Measurements from ENCODE around the gene PLCH2.

PLCH2 gene

DNA sequence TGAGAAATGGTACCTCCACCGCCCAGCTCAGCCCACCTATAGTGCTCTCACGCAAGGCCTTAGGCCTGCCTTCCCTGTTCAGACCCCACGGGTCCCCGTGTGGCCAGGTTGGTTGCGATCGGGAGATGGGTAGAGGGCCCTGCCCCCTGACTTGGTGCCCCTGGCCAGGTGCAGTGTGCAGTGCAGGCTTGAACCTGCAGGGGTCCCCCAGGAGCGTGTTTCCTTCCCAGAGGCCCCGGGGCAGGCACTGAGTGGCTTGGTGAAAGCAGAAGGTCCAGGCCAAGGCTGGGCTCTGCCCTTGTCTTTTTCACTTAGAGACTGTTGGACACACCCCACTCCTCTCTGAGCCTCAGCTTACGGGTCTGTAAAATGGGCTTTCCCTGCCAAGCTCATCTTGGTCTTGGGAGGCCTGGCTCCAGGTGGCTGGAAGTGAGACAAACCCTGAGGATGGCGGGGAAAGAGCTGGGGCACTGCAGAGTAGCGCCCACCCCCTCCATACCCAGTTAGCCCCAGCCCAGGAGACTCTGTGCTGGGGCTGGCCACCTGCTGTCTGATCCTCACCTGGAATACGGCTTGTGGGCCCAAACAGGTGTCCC is 63.3 kb downstream of the PLCH2 start:
- no peaks in the 10 kb centered on the region for H3K27me3 ChIP-seq (replicated peaks)
- no peak overlapping the region for H3K27ac ChIP-seq
- H3K36me3 ChIP-seq (replicated peaks) = no peaks in the 10 kb centered on the region
- in situ Hi-C loops (cut with HindIII; ENCODE audit: low pct_ligation_motif_present, low sequenced_read_pairs) = no loop called here
- TF ChIP-seq, protein P1, sequence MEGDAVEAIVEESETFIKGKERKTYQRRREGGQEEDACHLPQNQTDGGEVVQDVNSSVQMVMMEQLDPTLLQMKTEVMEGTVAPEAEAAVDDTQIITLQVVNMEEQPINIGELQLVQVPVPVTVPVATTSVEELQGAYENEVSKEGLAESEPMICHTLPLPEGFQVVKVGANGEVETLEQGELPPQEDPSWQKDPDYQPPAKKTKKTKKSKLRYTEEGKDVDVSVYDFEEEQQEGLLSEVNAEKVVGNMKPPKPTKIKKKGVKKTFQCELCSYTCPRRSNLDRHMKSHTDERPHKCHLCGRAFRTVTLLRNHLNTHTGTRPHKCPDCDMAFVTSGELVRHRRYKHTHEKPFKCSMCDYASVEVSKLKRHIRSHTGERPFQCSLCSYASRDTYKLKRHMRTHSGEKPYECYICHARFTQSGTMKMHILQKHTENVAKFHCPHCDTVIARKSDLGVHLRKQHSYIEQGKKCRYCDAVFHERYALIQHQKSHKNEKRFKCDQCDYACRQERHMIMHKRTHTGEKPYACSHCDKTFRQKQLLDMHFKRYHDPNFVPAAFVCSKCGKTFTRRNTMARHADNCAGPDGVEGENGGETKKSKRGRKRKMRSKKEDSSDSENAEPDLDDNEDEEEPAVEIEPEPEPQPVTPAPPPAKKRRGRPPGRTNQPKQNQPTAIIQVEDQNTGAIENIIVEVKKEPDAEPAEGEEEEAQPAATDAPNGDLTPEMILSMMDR (IDR thresholded peaks at IDR 0.05; ENCODE audit: low read depth, low read length, missing control alignments) = peak; percentile 54
- H3K4me3 ChIP-seq (ENCODE audit: low read depth, low read length) = no peak overlapping the region
- no peak for DNase-seq

DNA sequence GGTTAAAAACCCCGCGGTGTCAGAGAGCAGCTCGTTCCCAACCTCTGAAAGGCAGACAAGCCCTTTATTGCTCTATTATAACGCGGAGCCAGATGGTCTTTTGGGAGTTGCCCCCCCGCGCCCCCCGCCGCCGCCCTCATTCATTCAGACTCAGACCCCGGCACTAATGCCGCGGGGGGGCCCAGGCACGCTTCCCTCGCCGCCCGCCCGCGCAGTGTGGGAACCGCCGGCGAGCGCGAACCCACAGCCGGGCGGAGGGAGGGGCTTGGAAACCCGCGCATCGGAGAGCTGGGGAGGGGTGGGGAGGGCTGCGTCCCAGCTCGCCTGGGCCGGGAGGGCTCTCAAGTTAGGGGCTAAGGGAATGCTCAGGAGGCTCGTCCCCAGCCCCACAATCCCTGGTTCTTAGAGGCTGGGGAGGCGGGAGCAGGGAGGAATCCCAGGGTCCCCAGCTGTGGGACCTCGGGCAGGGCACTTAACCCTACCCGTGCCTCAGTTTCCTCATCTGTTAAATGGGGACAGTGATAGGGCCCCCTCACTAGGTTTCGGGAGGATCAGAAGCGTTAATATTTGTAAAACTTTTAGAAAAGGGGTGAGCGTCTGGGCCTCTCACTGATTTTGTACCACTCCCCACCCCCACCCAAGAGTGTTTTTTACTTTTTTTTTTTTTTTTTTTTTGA is 64.9 kb downstream of the PLCH2 start:
- Histone ChIP-seq H3K27ac (no peak overlapping the region), H3K4me3 (ENCODE audit: low read depth, low read length) (no peak overlapping the region), H3K27me3 (replicated peaks) (no peaks in the 10 kb centered on the region), H3K36me3 (replicated peaks) (no peaks in the 10 kb centered on the region)
- TF ChIP-seq, protein P1 (IDR thresholded peaks at IDR 0.05; ENCODE audit: low read depth, low read length, missing control alignments) = no peak
- in situ Hi-C loops (cut with HindIII; ENCODE audit: low pct_ligation_motif_present, low sequenced_read_pairs) = no loop called here
- no peak for DNase-seq

- Histone ChIP-seq H3K27me3 (replicated peaks) (no peaks in the 10 kb centered on the region), H3K27ac (no peak overlapping the region), H3K36me3 (replicated peaks) (no peaks in the 10 kb centered on the region), H3K4me3 (ENCODE audit: low read depth, low read length) (no peak overlapping the region)
- TF ChIP-seq, protein P1 (IDR thresholded peaks at IDR 0.05; ENCODE audit: low read depth, low read length, missing control alignments) = no peak
- DNase-seq = no peak
- in situ Hi-C loops (cut with HindIII; ENCODE audit: low pct_ligation_motif_present, low sequenced_read_pairs) = no loop called here
Observed at GRCh38 chr1:2541619-2542245, 65.6 kb downstream of the PLCH2 start.

DNA sequence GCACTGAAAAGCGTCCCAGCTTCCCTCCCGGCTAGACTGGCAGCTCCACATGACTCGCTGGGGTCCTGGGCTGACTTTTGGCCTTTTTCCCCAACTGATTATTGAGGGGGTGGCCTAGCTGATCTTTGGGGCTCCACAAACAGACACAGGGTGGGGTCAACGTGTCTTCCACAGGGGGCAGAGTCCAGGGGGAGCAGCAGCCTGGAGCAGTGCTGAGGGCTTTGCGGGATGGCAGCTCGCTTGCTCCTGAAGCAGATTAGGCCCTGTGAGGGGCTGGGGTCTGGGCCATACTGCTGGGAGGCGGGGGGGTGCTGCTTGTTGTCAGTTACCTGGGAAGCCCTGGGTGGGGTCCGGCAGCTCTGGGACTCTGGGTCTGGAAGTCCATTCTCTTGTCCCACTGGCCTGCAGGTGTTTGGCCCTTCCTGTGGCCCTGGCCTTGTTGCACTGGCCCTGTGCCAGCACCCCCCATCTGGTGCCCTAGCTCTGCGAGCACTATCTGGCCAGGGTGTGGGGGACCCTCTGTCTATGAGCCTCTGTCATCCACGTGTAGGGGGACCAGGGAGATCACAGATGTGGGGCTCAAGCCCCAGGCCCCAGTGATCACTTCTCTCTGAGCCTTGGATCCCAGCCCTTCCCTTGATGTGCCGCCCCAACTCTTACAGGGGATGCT is 66.3 kb downstream of the PLCH2 start:
- TF ChIP-seq, protein P1 (IDR thresholded peaks at IDR 0.05; ENCODE audit: low read depth, low read length, missing control alignments) = no peak
- DNase-seq = no peak
- in situ Hi-C loops (cut with HindIII; ENCODE audit: low pct_ligation_motif_present, low sequenced_read_pairs) = no loop called here
- Histone ChIP-seq H3K27me3 (replicated peaks) (no peaks in the 10 kb centered on the region), H3K4me3 (ENCODE audit: low read depth, low read length) (no peak overlapping the region), H3K27ac (no peak overlapping the region), H3K36me3 (replicated peaks) (no peaks in the 10 kb centered on the region)

DNA sequence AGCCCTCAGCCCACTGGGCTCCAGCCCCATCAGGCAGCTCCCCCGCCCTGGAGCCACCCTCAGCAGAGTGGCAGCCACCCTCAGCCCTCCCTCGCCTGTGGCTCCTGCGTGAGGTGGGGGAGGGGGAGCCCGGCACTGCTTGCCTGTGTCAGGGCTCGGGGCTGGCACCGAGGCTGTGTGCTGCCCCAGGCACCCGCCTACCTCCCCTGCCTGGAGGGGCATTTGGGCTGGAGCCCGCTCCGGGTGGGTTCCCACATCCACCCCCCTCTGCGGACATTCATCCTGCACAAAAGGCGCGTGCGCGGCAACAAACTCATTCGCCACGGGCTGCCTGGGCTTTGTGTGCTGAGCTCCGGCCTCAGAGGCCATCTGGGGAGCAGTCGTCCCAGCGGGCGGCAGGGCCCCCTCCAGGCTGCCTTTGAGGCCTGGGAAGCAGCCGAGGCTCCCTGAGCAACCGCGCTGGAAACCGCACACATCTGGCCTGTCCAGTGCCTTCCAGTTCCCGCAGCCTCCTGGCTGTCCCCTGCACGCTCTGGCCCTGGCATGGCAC is 67.5 kb downstream of the PLCH2 start:
- no peak for DNase-seq
- in situ Hi-C loops (cut with HindIII; ENCODE audit: low pct_ligation_motif_present, low sequenced_read_pairs) = no loop called here
- TF ChIP-seq, protein P1 (IDR thresholded peaks at IDR 0.05; ENCODE audit: low read depth, low read length, missing control alignments) = peak; percentile 3
- no peaks in the 10 kb centered on the region for H3K27me3 ChIP-seq (replicated peaks)
- peak overlapping the region; percentile 2 for H3K27ac ChIP-seq
- H3K36me3 ChIP-seq (replicated peaks) = no peaks in the 10 kb centered on the region
- no peak overlapping the region for H3K4me3 ChIP-seq (ENCODE audit: low read depth, low read length)
